ENCODE data around the gene JDP2. TPM values are rescaled to one million over a fixed set of nuclear protein-coding genes. Genes with fewer than 3 reads are reported as not detected.

JDP2 gene
- total RNA-seq, 1 donor from 2014 or later, result 58.0 TPM

DNA sequence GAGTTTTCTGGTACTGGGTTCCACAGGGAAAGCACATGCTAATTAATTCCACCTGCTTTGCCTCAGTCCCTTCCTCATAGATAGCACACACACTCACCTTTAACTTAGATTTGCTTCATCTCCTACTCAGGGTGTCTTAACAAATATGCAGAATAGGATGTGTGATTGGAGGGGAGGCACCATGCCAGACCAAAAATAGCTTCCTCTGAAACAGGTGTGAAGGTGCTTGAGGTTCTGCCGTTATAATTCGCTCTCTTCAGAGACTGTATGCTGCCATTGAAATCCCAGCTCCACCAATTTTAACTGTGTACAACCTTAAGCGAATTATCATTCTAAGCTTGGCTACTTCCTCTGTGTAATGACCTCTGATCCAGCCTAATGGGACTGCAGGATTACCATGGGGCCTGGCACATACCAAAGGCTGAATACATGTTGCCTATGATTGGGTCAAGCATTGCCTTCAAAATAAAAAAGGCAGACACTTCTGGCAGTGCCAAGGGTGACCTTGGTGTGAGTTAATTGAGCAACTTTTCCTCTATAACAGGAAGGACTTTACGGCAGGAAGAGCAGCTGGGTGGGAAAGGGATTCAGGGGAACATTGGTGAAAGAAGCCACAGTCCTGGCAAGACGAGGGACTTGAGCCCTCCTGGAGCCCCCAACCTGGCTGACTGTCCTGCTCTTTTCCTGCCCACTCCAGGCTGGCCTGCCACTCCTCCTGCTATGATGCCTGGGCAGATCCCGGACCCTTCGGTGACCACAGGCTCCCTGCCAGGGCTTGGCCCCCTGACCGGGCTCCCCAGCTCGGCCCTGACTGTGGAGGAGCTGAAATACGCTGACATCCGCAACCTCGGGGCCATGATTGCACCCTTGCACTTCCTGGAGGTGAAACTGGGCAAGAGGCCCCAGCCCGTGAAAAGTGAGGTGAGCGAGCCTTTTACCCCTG lies 9.7 kb downstream of the JDP2 start:
- H3K4me1 ChIP-seq, result peaks cover 55% of the 10 kb centered on the region
- intact Hi-C loops (cut with DNase I), result loop anchor here (10.0 kb wide), 1 partner anchor 133 kb away; no protein-coding TSS in a partner anchor
- no peak for ATAC-seq

DNA sequence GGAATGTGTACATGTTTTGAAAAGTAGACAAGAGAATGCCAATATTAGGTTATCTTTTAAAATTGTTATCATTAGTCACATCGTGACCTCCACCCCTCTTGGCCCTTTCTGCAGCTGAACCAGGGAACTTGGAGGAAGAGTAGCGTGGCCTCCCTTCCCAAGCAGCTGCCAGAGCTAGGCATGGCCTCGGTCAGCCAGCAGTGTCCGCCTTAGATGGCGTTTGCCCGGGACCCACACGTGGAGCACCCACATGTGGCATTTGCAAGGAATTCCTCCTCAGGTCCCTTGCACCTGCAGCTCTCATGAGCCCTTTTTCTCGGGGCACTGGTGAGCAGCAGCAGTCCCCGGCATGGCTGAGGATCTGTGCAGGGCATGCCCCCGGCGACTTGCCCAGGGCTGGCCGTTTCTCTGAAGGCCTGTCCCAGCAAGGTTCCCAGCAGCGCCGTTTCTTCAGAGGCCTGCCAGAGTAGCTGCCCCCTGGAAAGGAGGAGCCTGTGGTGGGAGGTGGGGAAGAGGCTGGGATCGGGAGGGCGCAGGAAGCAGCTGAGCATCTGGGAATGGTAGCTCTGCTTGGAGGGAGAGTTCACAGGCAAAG lies 10.8 kb downstream of the JDP2 start:
- intact Hi-C loops (cut with DNase I), result loop anchor here (10.0 kb wide), 1 partner anchor 134 kb away; no protein-coding TSS in a partner anchor
- ATAC-seq, result no peak

More for the DNA sequence above, 9.7 kb downstream of the JDP2 start:
- peaks cover 86% of the 10 kb centered on the region for H3K36me3 ChIP-seq
- TF ChIP-seq, protein P1, sequence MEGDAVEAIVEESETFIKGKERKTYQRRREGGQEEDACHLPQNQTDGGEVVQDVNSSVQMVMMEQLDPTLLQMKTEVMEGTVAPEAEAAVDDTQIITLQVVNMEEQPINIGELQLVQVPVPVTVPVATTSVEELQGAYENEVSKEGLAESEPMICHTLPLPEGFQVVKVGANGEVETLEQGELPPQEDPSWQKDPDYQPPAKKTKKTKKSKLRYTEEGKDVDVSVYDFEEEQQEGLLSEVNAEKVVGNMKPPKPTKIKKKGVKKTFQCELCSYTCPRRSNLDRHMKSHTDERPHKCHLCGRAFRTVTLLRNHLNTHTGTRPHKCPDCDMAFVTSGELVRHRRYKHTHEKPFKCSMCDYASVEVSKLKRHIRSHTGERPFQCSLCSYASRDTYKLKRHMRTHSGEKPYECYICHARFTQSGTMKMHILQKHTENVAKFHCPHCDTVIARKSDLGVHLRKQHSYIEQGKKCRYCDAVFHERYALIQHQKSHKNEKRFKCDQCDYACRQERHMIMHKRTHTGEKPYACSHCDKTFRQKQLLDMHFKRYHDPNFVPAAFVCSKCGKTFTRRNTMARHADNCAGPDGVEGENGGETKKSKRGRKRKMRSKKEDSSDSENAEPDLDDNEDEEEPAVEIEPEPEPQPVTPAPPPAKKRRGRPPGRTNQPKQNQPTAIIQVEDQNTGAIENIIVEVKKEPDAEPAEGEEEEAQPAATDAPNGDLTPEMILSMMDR (IDR thresholded peaks at IDR 0.05), result no peak
- H3K4me3 ChIP-seq, result no peak overlapping the region
- no peaks in the 10 kb centered on the region for H3K9me3 ChIP-seq
- H3K27ac ChIP-seq, result no peak overlapping the region
- no peaks in the 10 kb centered on the region for H3K27me3 ChIP-seq
- no peak for DNase-seq

DNA sequence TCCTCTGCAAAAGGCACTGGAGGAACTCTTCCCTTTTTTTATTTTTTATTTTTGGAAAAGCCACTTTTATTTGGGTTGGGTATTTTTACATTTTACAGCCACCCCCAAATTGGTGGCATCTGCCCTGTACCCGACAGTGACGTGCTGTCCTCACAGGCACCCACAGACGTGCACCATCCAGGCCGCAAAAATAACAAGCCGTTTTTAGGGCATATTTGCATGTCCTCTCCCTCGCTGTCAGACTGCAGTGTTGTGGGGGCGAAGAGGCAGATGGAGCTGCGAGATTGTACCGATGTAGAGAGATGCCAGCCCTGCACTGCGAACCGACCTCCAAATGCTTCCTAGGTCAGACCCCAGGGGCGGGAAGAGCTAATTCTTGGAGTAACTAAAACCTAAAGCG lies 12.2 kb downstream of the JDP2 start:
- Histone ChIP-seq H3K4me1 (peaks cover 59% of the 10 kb centered on the region), H3K27me3 (no peaks in the 10 kb centered on the region), H3K9me3 (no peaks in the 10 kb centered on the region), H3K27ac (no peak overlapping the region), H3K4me3 (no peak overlapping the region), H3K36me3 (peaks cover 81% of the 10 kb centered on the region)
- ATAC-seq, result no peak
- intact Hi-C loops (cut with DNase I), result loop anchor here (10.0 kb wide), 1 partner anchor 135 kb away; no protein-coding TSS in a partner anchor
- TF ChIP-seq, protein P1 (IDR thresholded peaks at IDR 0.05), result no peak
- DNase-seq, result no peak

More for the DNA sequence above, 10.8 kb downstream of the JDP2 start:
- TF ChIP-seq, protein P1 (IDR thresholded peaks at IDR 0.05), result no peak
- H3K4me3 ChIP-seq, result no peak overlapping the region
- no peak for DNase-seq
- H3K36me3 ChIP-seq, result peaks cover 83% of the 10 kb centered on the region
- H3K27ac ChIP-seq, result no peak overlapping the region
- H3K9me3 ChIP-seq, result no peaks in the 10 kb centered on the region
- H3K27me3 ChIP-seq, result no peaks in the 10 kb centered on the region
- H3K4me1 ChIP-seq, result peaks cover 59% of the 10 kb centered on the region

DNA sequence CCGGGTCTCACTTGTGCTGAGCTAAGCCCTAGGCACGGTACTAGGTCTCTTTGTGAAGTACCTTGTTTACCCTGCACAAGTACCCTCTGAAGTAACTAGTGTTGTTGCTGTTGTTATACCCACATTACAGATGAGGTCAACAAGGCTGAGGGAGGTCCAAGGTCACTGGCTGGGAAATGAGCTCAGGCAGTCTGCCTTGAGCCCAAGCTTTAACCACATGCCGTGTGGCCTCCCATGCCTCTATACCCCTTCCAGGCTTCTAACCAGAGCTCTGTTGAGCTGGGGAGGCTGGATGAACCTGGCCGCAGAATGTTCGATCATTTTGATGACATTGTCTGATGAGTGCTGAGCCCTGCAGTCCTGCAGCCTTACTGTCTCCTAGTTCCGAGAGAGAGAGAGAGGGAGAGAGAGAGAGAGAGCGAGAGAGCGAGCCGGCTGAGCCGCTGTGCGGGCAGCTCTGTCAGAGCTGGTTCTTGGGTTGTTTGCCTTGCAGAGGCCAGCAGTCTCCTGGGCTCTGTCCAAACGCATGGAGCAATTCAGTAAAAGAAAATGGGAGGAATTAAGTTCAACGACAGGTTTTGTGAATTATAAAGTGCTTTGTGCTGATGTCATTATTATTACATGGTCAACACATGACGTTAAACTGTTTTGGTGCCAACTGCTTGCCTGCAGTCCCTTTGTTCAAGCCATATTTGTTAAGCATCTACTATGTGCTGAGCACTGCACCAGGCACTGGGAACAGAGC lies 13.1 kb downstream of the JDP2 start:
- intact Hi-C loops (cut with DNase I), result no loop called here
- Histone ChIP-seq H3K4me1 (peaks cover 54% of the 10 kb centered on the region), H3K27ac (peak overlapping the region; percentile 59), H3K4me3 (no peak overlapping the region), H3K36me3 (peaks cover 78% of the 10 kb centered on the region), H3K27me3 (no peaks in the 10 kb centered on the region), H3K9me3 (no peaks in the 10 kb centered on the region)
- DNase-seq (no peak), ATAC-seq (peak; percentile 82)
- TF ChIP-seq, protein P1 (IDR thresholded peaks at IDR 0.05), result no peak

DNA sequence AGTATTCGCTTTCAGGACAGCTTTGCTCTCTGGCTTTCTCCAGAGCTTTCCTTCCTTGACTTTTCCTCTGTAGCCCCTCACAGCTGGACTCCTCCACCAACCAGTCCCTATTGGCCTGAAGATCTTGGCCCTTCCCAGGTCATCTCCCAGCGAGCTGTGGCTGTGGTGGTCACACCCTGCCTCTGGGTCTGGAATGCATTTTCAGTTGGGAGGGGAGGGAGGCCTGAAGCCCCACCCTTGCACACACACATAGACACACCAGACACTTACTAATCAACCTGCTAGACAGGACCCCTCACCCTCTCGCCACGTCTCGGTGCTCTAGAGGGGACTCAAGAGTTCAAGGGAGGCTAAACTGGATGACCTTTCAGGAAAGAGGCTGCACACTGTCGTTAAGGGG lies 13.9 kb downstream of the JDP2 start:
- intact Hi-C loops (cut with DNase I), result no loop called here
- TF ChIP-seq, protein P1 (IDR thresholded peaks at IDR 0.05), result no peak
- H3K4me1 ChIP-seq, result peaks cover 46% of the 10 kb centered on the region
- no peaks in the 10 kb centered on the region for H3K27me3 ChIP-seq
- H3K4me3 ChIP-seq, result no peak overlapping the region
- no peaks in the 10 kb centered on the region for H3K9me3 ChIP-seq
- DNase-seq (no peak), ATAC-seq (peak; percentile 17)
- H3K36me3 ChIP-seq, result peaks cover 73% of the 10 kb centered on the region
- peak overlapping the region; percentile 59 for H3K27ac ChIP-seq

Measured in upper lobe of right lung (tissue), 1 donor.